Activated naive CD4-positive, alpha-beta T cell treated with anti-CD3 and anti-CD28 coated beads, Interleukin-2, amount 50 U/mL, for 16 hours (primary cell): ENCODE results near the gene SRRM1.

Source experiments
- DNase-seq: peaks from one replicate; pipeline ENCODE4 v3.0.0-alpha.2; 2020

Gene SRRM1

GRCh38 chr1:24642481-24643362, at the start of gene SRRM1:
Gene SRRM1, plus strand, starts transcription at chr1:24643302. Its CDS starts 25 bp downstream, at chr1:24643327.
- peak; percentile 99 for DNase-seq

DNA sequence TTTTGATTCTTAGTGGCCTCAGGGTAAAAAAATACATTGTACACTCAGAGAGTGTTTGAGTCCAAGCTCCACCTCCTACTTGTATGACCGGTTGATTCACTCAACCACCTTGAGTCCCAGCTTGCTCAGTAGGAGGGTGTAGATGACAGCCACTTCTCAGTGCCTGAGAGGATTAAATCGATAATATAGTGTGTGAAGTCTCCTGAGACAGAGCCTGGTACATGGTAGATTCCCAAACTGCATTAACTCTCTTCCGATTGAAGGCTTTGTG, 48.8 kb upstream of the SRRM1 start:
- no peak for DNase-seq

- no peak for DNase-seq
Measured at GRCh38 chr1:24596401-24596880, 46.7 kb upstream of the SRRM1 start.

GRCh38 chr1:24599265-24599664, 43.8 kb upstream of the SRRM1 start:
- DNase-seq: no peak

DNA sequence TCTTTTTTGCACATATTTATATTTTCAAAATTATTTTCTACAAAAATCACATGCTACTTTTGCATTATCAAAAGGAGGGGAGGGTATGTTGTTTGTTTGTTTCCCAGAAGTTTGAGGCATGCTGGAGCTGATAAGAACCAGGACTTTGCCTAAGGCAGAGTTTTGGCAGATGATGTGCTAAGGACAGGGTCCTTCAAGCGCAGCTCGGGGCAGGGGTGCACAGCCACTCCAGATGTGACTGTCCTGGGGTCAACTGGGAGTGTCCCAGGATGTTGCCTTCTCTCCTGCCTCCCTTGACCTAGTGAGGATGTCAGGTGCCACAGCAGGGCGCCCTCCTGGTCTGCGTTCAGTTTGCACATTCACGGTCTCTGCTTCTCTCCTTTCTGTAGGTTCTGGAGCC, 42.6 kb upstream of the SRRM1 start:
- no peak for DNase-seq

- no peak for DNase-seq
Measured at GRCh38 chr1:24605534-24606295, 37.4 kb upstream of the SRRM1 start.

DNA sequence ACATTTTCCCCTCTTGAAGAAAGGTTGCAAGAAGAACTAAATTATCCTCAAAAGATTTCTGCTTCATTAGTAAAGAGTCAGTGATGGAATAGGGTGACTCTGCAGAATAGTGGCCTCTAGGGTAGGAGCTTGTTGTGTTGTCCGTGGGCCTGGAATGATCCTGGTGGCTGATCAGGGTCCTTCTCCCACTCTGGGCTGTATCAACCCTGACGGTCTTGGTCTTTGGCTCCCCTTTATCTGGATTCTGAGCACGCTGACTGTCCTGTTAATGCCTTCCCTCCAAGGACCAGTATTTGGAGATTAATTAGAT, 36.9 kb upstream of the SRRM1 start:
- no peak for DNase-seq

GRCh38 chr1:24606621-24607020, 36.5 kb upstream of the SRRM1 start:
- DNase-seq: no peak

DNA sequence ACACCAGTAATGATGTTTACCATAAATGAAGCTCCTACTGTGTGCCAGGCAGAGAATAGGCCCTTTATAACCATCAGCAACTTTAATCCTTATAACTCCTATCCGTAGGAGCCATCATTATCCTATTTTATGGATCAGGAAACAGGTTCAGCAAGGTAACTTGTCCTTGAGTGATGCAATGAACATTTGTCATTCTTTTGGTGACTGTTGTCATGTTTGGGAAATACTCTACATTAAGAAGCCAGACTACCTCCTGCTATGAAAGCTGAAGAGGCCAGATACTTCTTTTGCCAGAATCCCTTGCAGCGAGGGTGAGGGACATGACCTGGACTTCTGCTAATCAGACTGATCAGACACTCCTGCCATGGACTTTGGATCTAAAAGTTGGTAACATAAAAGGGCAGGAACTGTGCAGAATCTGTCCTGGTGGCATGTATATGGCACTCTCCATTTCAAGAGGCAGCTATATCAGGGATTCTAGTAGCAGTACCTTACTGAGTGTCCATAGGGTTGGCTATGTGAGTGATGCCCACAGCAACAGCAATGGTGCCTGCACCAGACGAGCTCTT, 33.1 kb upstream of the SRRM1 start:
- no peak for DNase-seq

DNA sequence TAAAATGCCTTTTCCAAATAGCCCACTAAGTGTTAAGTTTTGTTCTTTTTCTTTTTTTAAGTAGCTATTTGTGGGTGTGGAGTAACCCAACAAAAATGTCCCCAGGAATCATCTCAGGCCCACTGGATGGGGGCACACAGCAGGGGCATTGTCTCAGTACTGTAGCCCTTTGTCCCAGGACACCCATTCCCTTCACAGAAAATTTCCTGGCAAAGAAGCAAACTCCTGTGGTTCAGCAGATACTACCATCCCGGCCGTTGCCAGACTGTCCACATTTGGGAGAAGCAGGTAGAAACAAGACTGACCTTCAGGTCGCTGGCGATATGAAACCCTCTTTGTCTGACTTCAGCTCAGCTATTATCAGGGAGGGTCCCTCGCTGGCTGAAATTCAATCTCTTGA, 23.7 kb upstream of the SRRM1 start:
- no peak for DNase-seq

GRCh38 chr1:24620678-24621077, 22.4 kb upstream of the SRRM1 start:
- DNase-seq: no peak

DNA sequence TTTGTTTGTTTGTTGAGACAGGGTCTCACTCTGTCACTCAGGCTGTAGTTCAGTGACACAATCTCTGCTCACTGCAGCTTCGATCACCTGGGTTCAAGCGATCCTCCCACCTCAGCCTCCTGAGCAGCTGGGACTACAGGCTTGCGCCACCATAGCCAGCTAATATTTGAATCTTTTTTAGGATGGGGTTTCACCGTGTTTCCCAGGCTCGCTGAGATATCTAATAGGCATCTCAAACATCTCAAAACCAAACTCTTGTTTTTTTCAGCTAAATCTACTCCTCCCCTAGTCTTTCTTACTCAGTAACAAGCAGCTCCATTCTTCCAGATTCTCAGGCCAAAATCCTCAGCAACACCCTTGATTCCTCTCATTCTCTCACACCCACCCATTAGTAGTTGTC, 22.0 kb upstream of the SRRM1 start:
- DNase-seq: no peak

DNA sequence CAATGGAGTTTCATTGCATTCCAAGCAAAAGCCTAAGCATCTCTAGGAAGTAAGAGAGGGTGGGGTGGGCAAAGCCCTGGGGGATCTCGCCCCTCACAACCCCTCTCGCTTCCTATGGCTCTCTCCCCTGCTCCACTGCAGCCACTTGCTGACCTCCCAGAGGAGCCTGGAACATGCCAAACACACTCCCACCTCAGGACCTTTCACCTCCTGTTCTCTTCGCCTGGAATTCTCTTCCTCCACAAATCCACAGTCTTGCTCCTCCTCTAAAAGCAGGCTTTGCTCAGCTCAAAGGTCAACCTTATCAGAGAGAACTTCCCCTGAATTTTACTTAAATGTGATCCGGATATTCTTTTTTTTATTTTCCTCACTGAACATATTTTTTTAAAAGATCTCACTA, 20.9 kb upstream of the SRRM1 start:
- DNase-seq: no peak

DNA sequence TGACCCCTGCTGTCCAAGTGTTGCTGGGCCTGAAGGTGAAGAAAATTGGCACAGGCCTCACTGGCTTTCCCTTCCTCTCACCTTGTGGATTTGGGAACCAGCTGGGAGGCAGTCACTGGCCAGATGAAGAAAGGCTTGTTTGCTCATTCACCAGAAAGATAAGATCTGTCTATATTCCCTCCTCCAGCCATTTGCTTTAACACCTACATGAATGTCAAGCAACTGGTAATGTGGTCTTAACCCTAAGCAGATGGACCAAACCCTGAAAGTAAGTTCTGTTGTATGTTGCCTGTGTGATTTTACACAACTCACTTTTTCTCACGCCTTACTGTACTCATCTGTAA, 10.3 kb upstream of the SRRM1 start:
- no peak for DNase-seq

GRCh38 chr1:24635195-24635843, 7.8 kb upstream of the SRRM1 start:
- DNase-seq: no peak

- no peak for DNase-seq
Measured at GRCh38 chr1:24636661-24637357, 6.3 kb upstream of the SRRM1 start.

GRCh38 chr1:24639094-24639493, 4.0 kb upstream of the SRRM1 start:
- no peak for DNase-seq

- DNase-seq: no peak
Measured at GRCh38 chr1:24639881-24640280, 3.2 kb upstream of the SRRM1 start.

DNA sequence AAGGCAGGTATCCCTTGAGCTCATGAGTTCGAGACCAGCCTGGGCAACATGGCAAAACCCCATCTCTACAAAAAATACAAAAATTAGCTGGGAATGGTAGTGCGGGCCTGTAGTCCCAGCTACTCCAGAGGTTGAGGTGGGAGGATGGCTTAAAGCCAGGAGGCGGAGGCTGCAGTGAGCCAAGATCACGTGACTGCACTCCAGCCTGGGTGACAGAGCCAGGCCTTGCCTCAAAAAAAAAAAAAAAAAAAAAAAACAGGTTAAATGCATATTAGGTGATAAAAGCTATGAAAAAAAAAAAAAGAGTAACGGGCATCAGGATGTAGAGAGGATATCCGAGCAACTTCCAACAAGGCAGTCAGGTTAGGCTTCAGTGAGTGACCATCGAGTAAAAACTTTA, 2.8 kb upstream of the SRRM1 start:
- DNase-seq: no peak

GRCh38 chr1:24641646-24642151, 1.4 kb upstream of the SRRM1 start:
- peak; percentile 20 for DNase-seq

- peak; percentile 20 for DNase-seq
Measured at GRCh38 chr1:24643363-24644099, 429 bp downstream of the SRRM1 start.

DNA sequence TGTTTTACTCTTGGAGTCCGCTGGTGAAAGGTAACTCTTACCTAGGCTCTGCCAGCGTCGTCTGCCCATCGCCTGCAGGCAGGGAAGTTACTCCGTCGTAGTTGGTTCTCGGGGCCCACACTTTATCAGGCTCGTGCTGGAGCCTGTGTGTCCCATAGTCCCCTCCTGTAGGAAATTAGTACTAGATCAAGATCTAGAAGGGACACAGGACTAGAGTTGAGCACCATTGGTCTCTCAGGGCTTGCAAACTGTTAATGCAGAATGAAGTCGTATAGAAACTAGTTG, 940 bp downstream of the SRRM1 start:
- DNase-seq: no peak
